K562 (cell line): Measurements from ENCODE around the gene RGS6. TPM values are rescaled to one million over a fixed set of nuclear protein-coding genes. Genes with fewer than 3 reads are reported as not detected.

Experiments
- ATAC-seq: fragments of 200-7000 bp; cut with Tn5 transposase; 3 replicates; pipeline ENCODE4 v1.9.1; 2020; ENCODE audit warnings: moderate library complexity
- BruUV-seq: library from RNA; stranded (reverse); fragments of 400-500 nt; replicated peaks from 2 replicates; lab custom pipeline; 2021; lab: Mats Ljungman, UMichigan
- CTCF ChIA-PET: fragments of 300-600 bp; formaldehyde crosslinking; extraction: SDS; loops from one replicate; lab custom pipeline; 2021; ENCODE audit warnings: low intra/inter-chr PET ratio; lab: Yijun Ruan, JAX
- POLR2A ChIA-PET: fragments of 300-600, 350-650 bp; sonication (Branson Sonifier 250); formaldehyde crosslinking; extraction: SDS; loops from one replicate; lab custom pipeline; 2021; ENCODE audit warnings: antibody characterized with exemption, inconsistent platforms; lab: Yijun Ruan, JAX
- DNase-seq, 4 experiments: peaks; one replicate each; pipeline versions ENCODE4 v3.0.0 to v3.0.0-alpha.2; 2011 to 2018; ENCODE audit warnings: low spot score in 3 of 4, mixed read lengths in 3 of 4; ENCODE audit errors: extremely low read depth in 1 of 4
- FAIRE-seq: peaks from 2 replicates; lab custom pipeline; 2011; peaks lifted over from hg19 to GRCh38; lab: Jason Lieb, UNC
- H2AFZ ChIP-seq: 2 replicates; pipeline ENCODE4 v1.6.0; 2011; ENCODE audit warnings: low read depth, low read length, control low read depth, inconsistent platforms
- H3K27ac ChIP-seq: fragments of 200-600 bp; 3 replicates; pipeline ENCODE4 v1.8.0; 2011; ENCODE audit warnings: low read depth, mild to moderate bottlenecking, control low read depth, inconsistent platforms, low read length, moderate library complexity, mixed read lengths; ENCODE audit errors: extremely low read depth
- H3K27me3 ChIP-seq, 2 experiments: fragments of 300-600 bp in 1 of 2; 2 replicates in 1 of 2; 3 replicates in 1 of 2; pipeline versions ENCODE4 v1.6.0 to v1.8.0; 2011; ENCODE audit warnings: inconsistent platforms in 2 of 2, low read length in 2 of 2, mild to moderate bottlenecking in 1 of 2, mixed read lengths in 1 of 2, moderate library complexity in 1 of 2; ENCODE audit not compliant: control insufficient read depth in 2 of 2, insufficient read depth in 2 of 2
- H3K36me3 ChIP-seq: fragments of 300-600 bp; 3 replicates; pipeline ENCODE4 v1.8.0; 2011; ENCODE audit warnings: mild to moderate bottlenecking, low read length, inconsistent platforms; ENCODE audit not compliant: control insufficient read depth, insufficient read depth
- H3K4me1 ChIP-seq, 2 experiments: fragments of 200-600 bp in 1 of 2; replicated peaks in 1 of 2; 2 replicates in 1 of 2; 3 replicates in 1 of 2; pipeline versions ENCODE4 v1.5.1 to v1.8.0; 2011; ENCODE audit warnings: inconsistent platforms in 2 of 2, low read length in 2 of 2, mild to moderate bottlenecking in 1 of 2, mixed read lengths in 1 of 2, moderate library complexity in 1 of 2; ENCODE audit not compliant: control insufficient read depth in 2 of 2, insufficient read depth in 2 of 2
- H3K4me2 ChIP-seq: 2 replicates; pipeline ENCODE4 v1.6.1; 2011; ENCODE audit warnings: low read length, control low read depth, inconsistent platforms, mixed read lengths; ENCODE audit not compliant: insufficient read depth
- H3K4me3 ChIP-seq: fragments of 200-600 bp; sonication (generic), shearing (Covaris generic); 2 replicates; pipeline ENCODE4 v1.5.1; 2016; ENCODE audit warnings: control low read depth, inconsistent platforms
- H3K79me2 ChIP-seq: fragments of 200-600 bp; 3 replicates; pipeline ENCODE4 v1.8.0; 2011; ENCODE audit warnings: low read length, inconsistent platforms; ENCODE audit not compliant: control insufficient read depth, insufficient read depth
- H3K9ac ChIP-seq, 2 experiments: 2 replicates each; pipeline versions ENCODE4 v1.6.0 to v1.6.1; 2011; ENCODE audit warnings: low read depth in 2 of 2, low read length in 2 of 2, control low read depth in 1 of 2, inconsistent platforms in 1 of 2, mild to moderate bottlenecking in 1 of 2, mixed read lengths in 1 of 2; ENCODE audit not compliant: insufficient read depth in 1 of 2
- H3K9me1 ChIP-seq: one replicate; pipeline ENCODE4 v1.6.0; 2011; ENCODE audit warnings: inconsistent platforms, mild to moderate bottlenecking, low read length, moderate library complexity; ENCODE audit not compliant: control insufficient read depth, insufficient read depth
- H3K9me3 ChIP-seq: replicated peaks from 2 replicates; pipeline ENCODE4 v1.5.1; 2011; ENCODE audit warnings: low read depth, low read length, inconsistent platforms; ENCODE audit not compliant: control insufficient read depth, insufficient read depth
- H4K20me1 ChIP-seq: replicated peaks from 2 replicates; pipeline ENCODE4 v1.6.1; 2011; ENCODE audit warnings: low read length, inconsistent platforms, mixed read lengths; ENCODE audit not compliant: control insufficient read depth, insufficient read depth
- ETV5 ChIP-seq: sonication (generic); formaldehyde crosslinking; IDR thresholded peaks from 2 replicates; pipeline ENCODE4 v1.4.0; 2020; ENCODE audit warnings: low read depth, mild to moderate bottlenecking, missing genetic modification reagents
- GATA2 ChIP-seq: sonication (generic); formaldehyde crosslinking; IDR thresholded peaks from 2 replicates; pipeline ENCODE4 v1.4.0; 2020; ENCODE audit warnings: mild to moderate bottlenecking, missing genetic modification reagents
- MEF2D ChIP-seq: conservative IDR thresholded peaks from 2 replicates; pipeline ENCODE4 v1.6.1; 2016; ENCODE audit warnings: low read depth, missing genetic modification characterization, missing compliant biosample characterization
- MTA2 ChIP-seq: fragments of 450-650 bp; IDR thresholded peaks from 2 replicates; pipeline ENCODE4 v1.6.1; 2016; ENCODE audit warnings: low read depth
- YBX1 ChIP-seq: fragments of 450-650 bp; IDR thresholded peaks from 2 replicates; pipeline ENCODE4 v1.7.1; 2016; ENCODE audit warnings: mild to moderate bottlenecking
- ZBTB11 ChIP-seq, 3 experiments: fragments of 200-800 bp in 1 of 3; fragments of 250-450 bp in 1 of 3; fragments of 450-650 bp in 1 of 3; sonication (Bioruptor Pico) in 1 of 3; sonication (Bioruptor generic) in 1 of 3; formaldehyde crosslinking in 1 of 3; IDR thresholded peaks; 2 replicates each; pipeline versions ENCODE4 v1.6.1 to v1.8.0; 2016 to 2022; ENCODE audit warnings: mild to moderate bottlenecking in 2 of 3, missing genetic modification characterization in 2 of 3, missing compliant biosample characterization in 1 of 3, moderate library complexity in 1 of 3
- ZKSCAN8 ChIP-seq: fragments of 200-800 bp; sonication (Bioruptor generic); IDR thresholded peaks from 2 replicates; pipeline ENCODE4 v1.6.1; 2016; ENCODE audit warnings: missing genetic modification characterization, missing compliant biosample characterization
- WGBS: fragments of 100-300 bp; shearing (Covaris generic); methylation state at CpG from one replicate; pipeline ENCODE4 v1.1.6; 2016; ENCODE audit warnings: low coverage, mixed read lengths; ENCODE audit not compliant: insufficient coverage; ENCODE audit errors: missing lambda C conversion rate; 5-methylcytosine and 5-hydroxymethylcytosine counted together
- in situ Hi-C: fragments of 300-500 bp; cut with MboI; formaldehyde crosslinking; loops from 4 replicates; pipeline ENCODE4 v1.15.0; 2018; ENCODE audit warnings: inconsistent platforms, mixed read lengths
- intact Hi-C: fragments of 100-400 bp; cut with micrococcal nuclease; formaldehyde crosslinking; loops from 2 replicates; pipeline ENCODE4 v1.14.2; 2022
- polyA plus RNA-seq, 8 experiments: library from polyadenylated mRNA; depleted of rRNA in 4 of 8; stranded (reverse) in 5 of 8; unstranded in 3 of 8; fragments of >200 nt; fragmentation: Nextera tagmentation in 2 of 8; fragmentation: Illumina TruSeq in 1 of 8; extraction: Ambion mirVana in 2 of 8; extraction: Trizol in 1 of 8; gene quantifications; 2 replicates each; pipeline versions ENCODE4 v1.2.1 to v1.2.3, GENCODE V29; 2011 to 2014; ENCODE audit warnings: inconsistent platforms in 1 of 8, missing spikeins in 1 of 8
- total RNA-seq, 7 experiments: library from RNA; depleted of rRNA in 6 of 7; stranded (reverse); fragments of >200 nt in 6 of 7; fragmentation: Illumina TruSeq in 2 of 7; extraction: Trizol in 2 of 7; gene quantifications; 2 replicates each; pipeline versions ENCODE4 v1.2.1 to v1.2.3, GENCODE V29; 2011 to 2021; ENCODE audit warnings: low replicate concordance in 1 of 7
- TF ChIP-seq, protein P1 (sequence below): sonication (generic); IDR thresholded peaks from 2 replicates; pipeline ENCODE4 v1.6.1; 2016
- TF ChIP-seq, protein P2 (sequence below): sonication (generic); formaldehyde crosslinking; IDR thresholded peaks from 2 replicates; pipeline ENCODE4 v1.8.0; 2022; ENCODE audit warnings: missing genetic modification reagents, mild to moderate bottlenecking, borderline replicate concordance
- TF ChIP-seq, protein P3 (sequence below): fragments of 250-450 bp; sonication (Bioruptor Pico); IDR thresholded peaks from 2 replicates; pipeline ENCODE4 v1.9.0; 2021; ENCODE audit warnings: mild to moderate bottlenecking

RGS6 gene
- total and polyA plus RNA-seq, 9 of the 15 experiments (the other 6 are each of a cell fraction or from before 2014, with no cell fraction given): not detected

DNA sequence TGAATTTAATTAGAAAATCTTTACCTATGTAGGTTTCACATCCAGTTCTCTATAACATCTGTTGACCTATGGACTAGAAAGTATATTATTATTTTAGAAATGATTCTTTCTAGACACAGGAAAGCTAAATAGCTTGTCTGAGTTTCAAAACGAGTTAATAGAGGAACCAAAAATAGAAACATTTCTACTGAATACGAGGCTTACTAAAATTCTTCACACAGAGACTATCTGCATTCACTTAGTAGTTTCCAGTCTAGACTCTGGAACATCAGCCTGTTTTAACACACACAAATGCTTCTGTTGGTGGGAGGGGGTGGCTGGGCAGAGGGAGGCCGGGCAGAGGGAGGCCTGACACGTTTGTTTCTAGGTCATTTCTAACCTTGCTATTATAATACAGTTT lies 29.7 kb downstream of the RGS6 start:
- H3K4me1 ChIP-seq: no peaks in the 10 kb centered on the region
- FAIRE-seq (no peak), DNase-seq (no peak), ATAC-seq (no peak)
- H3K27ac ChIP-seq: no peak overlapping the region
- BruUV-seq: no TSS peak
- intact Hi-C loops (no loop called here), in situ Hi-C loops (no loop called here)
- 0% methylated on average over 3 of the region's 4 CpGs for WGBS
- CTCF ChIA-PET: no interaction called here
- H3K79me2 ChIP-seq: no peaks in the 10 kb centered on the region
- no peaks in the 10 kb centered on the region for H4K20me1 ChIP-seq
- H2AFZ ChIP-seq: no peak overlapping the region
- H3K9me1 ChIP-seq: no peaks in the 10 kb centered on the region
- H3K36me3 ChIP-seq: no peaks in the 10 kb centered on the region
- H3K27me3 ChIP-seq: no peaks in the 10 kb centered on the region
- no peak overlapping the region for H3K4me2 ChIP-seq
- H3K9me3 ChIP-seq: no peaks in the 10 kb centered on the region
- H3K9ac ChIP-seq: no peak overlapping the region
- POLR2A ChIA-PET: no interaction called here
- TF ChIP-seq GATA2 (no peak), MEF2D (tag) (no peak)
- TF ChIP-seq, protein P1, sequence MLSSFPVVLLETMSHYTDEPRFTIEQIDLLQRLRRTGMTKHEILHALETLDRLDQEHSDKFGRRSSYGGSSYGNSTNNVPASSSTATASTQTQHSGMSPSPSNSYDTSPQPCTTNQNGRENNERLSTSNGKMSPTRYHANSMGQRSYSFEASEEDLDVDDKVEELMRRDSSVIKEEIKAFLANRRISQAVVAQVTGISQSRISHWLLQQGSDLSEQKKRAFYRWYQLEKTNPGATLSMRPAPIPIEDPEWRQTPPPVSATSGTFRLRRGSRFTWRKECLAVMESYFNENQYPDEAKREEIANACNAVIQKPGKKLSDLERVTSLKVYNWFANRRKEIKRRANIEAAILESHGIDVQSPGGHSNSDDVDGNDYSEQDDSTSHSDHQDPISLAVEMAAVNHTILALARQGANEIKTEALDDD: no peak
- no peak overlapping the region for H3K4me3 ChIP-seq

DNA sequence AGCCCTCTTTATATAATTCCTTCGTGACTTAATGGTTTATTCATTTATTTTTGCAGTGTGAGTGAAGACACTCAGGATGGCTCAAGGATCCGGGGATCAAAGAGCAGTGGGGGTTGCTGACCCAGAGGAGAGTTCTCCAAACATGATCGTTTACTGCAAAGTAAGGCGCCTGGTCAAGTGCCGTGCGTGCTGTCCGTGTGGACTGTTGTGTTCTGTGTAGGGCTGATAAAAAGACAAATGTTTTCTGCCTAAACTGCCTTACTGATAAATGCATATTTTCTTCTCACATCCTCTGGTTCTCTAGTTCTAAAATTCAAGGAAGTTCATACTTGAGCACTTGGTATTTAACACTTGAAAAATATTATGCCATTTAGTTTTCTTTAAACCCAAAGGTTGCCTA lies 32.5 kb downstream of the RGS6 start:
- H4K20me1 ChIP-seq: no peaks in the 10 kb centered on the region
- no peak overlapping the region for H3K4me3 ChIP-seq
- 0% methylated on average over 7 of the region's 7 CpGs for WGBS
- H3K9me3 ChIP-seq: no peaks in the 10 kb centered on the region
- H3K36me3 ChIP-seq: no peaks in the 10 kb centered on the region
- no TSS peak for BruUV-seq
- intact Hi-C loops (no loop called here), in situ Hi-C loops (no loop called here)
- H2AFZ ChIP-seq: no peak overlapping the region
- ChIA-PET CTCF (no interaction called here), POLR2A (no interaction called here)
- no peaks in the 10 kb centered on the region for H3K9me1 ChIP-seq
- H3K9ac ChIP-seq: no peak overlapping the region
- H3K4me1 ChIP-seq: no peaks in the 10 kb centered on the region
- H3K27me3 ChIP-seq: no peaks in the 10 kb centered on the region
- FAIRE-seq: no peak
- H3K79me2 ChIP-seq: no peaks in the 10 kb centered on the region
- ATAC-seq: no peak
- DNase-seq: no peak
- H3K4me2 ChIP-seq: no peak overlapping the region
- H3K27ac ChIP-seq: no peak overlapping the region
- no peak for TF ChIP-seq MTA2
- TF ChIP-seq, protein P2, sequence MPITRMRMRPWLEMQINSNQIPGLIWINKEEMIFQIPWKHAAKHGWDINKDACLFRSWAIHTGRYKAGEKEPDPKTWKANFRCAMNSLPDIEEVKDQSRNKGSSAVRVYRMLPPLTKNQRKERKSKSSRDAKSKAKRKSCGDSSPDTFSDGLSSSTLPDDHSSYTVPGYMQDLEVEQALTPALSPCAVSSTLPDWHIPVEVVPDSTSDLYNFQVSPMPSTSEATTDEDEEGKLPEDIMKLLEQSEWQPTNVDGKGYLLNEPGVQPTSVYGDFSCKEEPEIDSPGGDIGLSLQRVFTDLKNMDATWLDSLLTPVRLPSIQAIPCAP (CRISPR knock-in tag): no peak
- no peak for TF ChIP-seq ZBTB11 (CRISPR knock-in tag; IDR thresholded peaks at IDR 0.05)
- TF ChIP-seq ZKSCAN8 (CRISPR knock-in tag): no peak
- no peak for TF ChIP-seq YBX1
- TF ChIP-seq ETV5 (CRISPR knock-in tag): no peak
- TF ChIP-seq, protein P3, sequence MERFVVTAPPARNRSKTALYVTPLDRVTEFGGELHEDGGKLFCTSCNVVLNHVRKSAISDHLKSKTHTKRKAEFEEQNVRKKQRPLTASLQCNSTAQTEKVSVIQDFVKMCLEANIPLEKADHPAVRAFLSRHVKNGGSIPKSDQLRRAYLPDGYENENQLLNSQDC: no peak
